Endothelial cell of umbilical vein (primary cell): ENCODE results near the gene DCX. TPM values are rescaled to one million over a fixed set of nuclear protein-coding genes. Genes with fewer than 3 reads are reported as not detected.

Experiments used
- BruUV-seq: library from RNA; stranded (reverse); fragments of 400-500 nt; replicated peaks from 2 replicates; lab custom pipeline; 2021; lab: Mats Ljungman, UMichigan
- CTCF ChIA-PET: fragments of 300-600, 350-600 bp; sonication (Branson Sonifier 250); formaldehyde crosslinking; loops from one replicate; lab custom pipeline; 2021; ENCODE audit warnings: antibody characterized with exemption, inconsistent platforms; lab: Charles Lee
- POLR2A ChIA-PET: fragments of 300-600, 350-600 bp; sonication (Branson Sonifier 250); formaldehyde crosslinking; loops from one replicate; lab custom pipeline; 2021; ENCODE audit warnings: antibody characterized with exemption, inconsistent platforms; lab: Charles Lee
- DNase-seq: peaks from one replicate; pipeline ENCODE4 v3.0.0-alpha.2; 2011; ENCODE audit warnings: low read depth, low spot score
- FAIRE-seq: peaks from 2 replicates; lab custom pipeline; 2011; peaks lifted over from hg19 to GRCh38; lab: Jason Lieb, UNC
- H2AFZ ChIP-seq: 2 replicates; pipeline ENCODE4 v1.6.0; 2012; ENCODE audit warnings: low read depth, low read length, control low read depth, inconsistent platforms
- H3K27ac ChIP-seq: 2 replicates; pipeline ENCODE4 v1.5.1; 2011; ENCODE audit warnings: low read depth, mild to moderate bottlenecking, control low read depth, low read length, moderate library complexity; ENCODE audit not compliant: insufficient read depth
- H3K27me3 ChIP-seq, 2 experiments: 2 replicates each; pipeline versions ENCODE4 v1.6.0 to v1.6.1; 2011; ENCODE audit warnings: low read length in 2 of 2, mixed read lengths in 1 of 2; ENCODE audit not compliant: control insufficient read depth in 2 of 2, insufficient read depth in 2 of 2
- H3K36me3 ChIP-seq, 2 experiments: 2 replicates in 1 of 2; 3 replicates in 1 of 2; pipeline ENCODE4 v1.5.1; 2011; ENCODE audit warnings: low read length in 2 of 2, mild to moderate bottlenecking in 1 of 2, moderate library complexity in 1 of 2; ENCODE audit not compliant: control insufficient read depth in 2 of 2, insufficient read depth in 2 of 2; ENCODE audit errors: extremely low read depth in 1 of 2
- H3K4me1 ChIP-seq: 3 replicates; pipeline ENCODE4 v1.5.1; 2011; ENCODE audit warnings: mild to moderate bottlenecking, low read length; ENCODE audit not compliant: control insufficient read depth, insufficient read depth; ENCODE audit errors: extremely low read depth
- H3K4me2 ChIP-seq: 2 replicates; pipeline ENCODE4 v1.6.1; 2011; ENCODE audit warnings: low read length, control low read depth, mixed read lengths; ENCODE audit not compliant: insufficient read depth
- H3K4me3 ChIP-seq, 3 experiments: fragments of 200-600 bp in 1 of 3; sonication (generic), shearing (Covaris generic) in 1 of 3; replicated peaks in 1 of 3; 2 replicates each; pipeline ENCODE4 v1.5.1; 2011 to 2016; ENCODE audit warnings: control low read depth in 3 of 3, low read length in 3 of 3, mild to moderate bottlenecking in 2 of 3, inconsistent platforms in 1 of 3, low read depth in 1 of 3, moderate library complexity in 1 of 3; ENCODE audit not compliant: insufficient read depth in 1 of 3
- H3K79me2 ChIP-seq: 2 replicates; pipeline ENCODE4 v1.6.0; 2012; ENCODE audit warnings: low read length, inconsistent platforms; ENCODE audit not compliant: control insufficient read depth, insufficient read depth
- H3K9ac ChIP-seq: replicated peaks from 2 replicates; pipeline ENCODE3; 2011; ENCODE audit warnings: low read length, control low read depth; ENCODE audit not compliant: insufficient read depth; ENCODE audit errors: extremely low read depth
- H3K9me1 ChIP-seq: replicated peaks from 3 replicates; pipeline ENCODE4 v1.6.0; 2011; ENCODE audit warnings: mild to moderate bottlenecking, low read length; ENCODE audit not compliant: control insufficient read depth, insufficient read depth; ENCODE audit errors: extremely low read depth
- H3K9me3 ChIP-seq: replicated peaks from 2 replicates; pipeline ENCODE4 v1.5.1; 2012; ENCODE audit warnings: low read length, inconsistent platforms; ENCODE audit not compliant: control insufficient read depth, insufficient read depth
- H4K20me1 ChIP-seq: replicated peaks from 2 replicates; pipeline ENCODE3; 2011; ENCODE audit warnings: mild to moderate bottlenecking, low read length; ENCODE audit not compliant: control insufficient read depth, insufficient read depth; ENCODE audit errors: extremely low read depth
- EZH2 ChIP-seq: IDR thresholded peaks from 2 replicates; pipeline ENCODE4 v1.6.1; 2012; ENCODE audit warnings: borderline replicate concordance, low read depth, mild to moderate bottlenecking, moderate library complexity, low read length, inconsistent platforms; ENCODE audit not compliant: severe bottlenecking
- GATA2 ChIP-seq: IDR thresholded peaks from 2 replicates; pipeline ENCODE4 v1.7.0; 2011; ENCODE audit warnings: low read depth, mild to moderate bottlenecking, moderate library complexity, mixed read lengths, low read length; ENCODE audit not compliant: insufficient read length, insufficient read depth
- JUN ChIP-seq: IDR thresholded peaks from 2 replicates; pipeline ENCODE4 v1.6.1; 2011; ENCODE audit warnings: borderline replicate concordance, low read depth; ENCODE audit not compliant: insufficient read length, insufficient read depth
- MYC ChIP-seq: IDR thresholded peaks from one replicate; pipeline ENCODE4 v1.6.1; 2011; ENCODE audit warnings: mild to moderate bottlenecking, low read depth, low read length
- POLR2A ChIP-seq: IDR thresholded peaks from 2 replicates; pipeline ENCODE4 v1.6.1; 2012; ENCODE audit warnings: low read depth, mild to moderate bottlenecking, control low read depth, low read length
- POLR2AphosphoS5 ChIP-seq: IDR thresholded peaks from 2 replicates; pipeline ENCODE4 v1.6.1; 2012; ENCODE audit warnings: low read depth, mild to moderate bottlenecking, control low read depth, low read length, moderate library complexity; ENCODE audit not compliant: insufficient read depth
- dilution Hi-C: fragments of 300-500 bp; cut with MboI; formaldehyde crosslinking; loops from one replicate; pipeline ENCODE4 v1.15.0; 2019; ENCODE audit warnings: low sequenced_read_pairs; ENCODE audit not compliant: extremely low pct_ligation_motif_present
- intact Hi-C: fragments of 100-400 bp; cut with micrococcal nuclease; formaldehyde crosslinking; loops from one replicate; pipeline ENCODE4 v1.10.0; 2022
- polyA plus RNA-seq, 4 experiments: library from polyadenylated mRNA; depleted of rRNA in 3 of 4; stranded (reverse) in 3 of 4; unstranded in 1 of 4; fragments of >200 nt; gene quantifications; 2 replicates each; pipeline versions ENCODE4 v1.2.1 to v1.2.3, GENCODE V29; 2011 to 2012; ENCODE audit warnings: missing spikeins in 1 of 4
- total RNA-seq: library from RNA; stranded (reverse); gene quantifications from 2 replicates; pipeline ENCODE4 v1.2.3, GENCODE V29; 2021
- TF ChIP-seq, protein P1 (sequence below): IDR thresholded peaks from 2 replicates; pipeline ENCODE4 v1.6.1; 2011; ENCODE audit not compliant: insufficient read depth, insufficient read length

The DCX gene
- total and polyA plus RNA-seq, 2 donors (not counting 3 experiments of a cell fraction or from before 2014, with no cell fraction given), result not detected

DNA sequence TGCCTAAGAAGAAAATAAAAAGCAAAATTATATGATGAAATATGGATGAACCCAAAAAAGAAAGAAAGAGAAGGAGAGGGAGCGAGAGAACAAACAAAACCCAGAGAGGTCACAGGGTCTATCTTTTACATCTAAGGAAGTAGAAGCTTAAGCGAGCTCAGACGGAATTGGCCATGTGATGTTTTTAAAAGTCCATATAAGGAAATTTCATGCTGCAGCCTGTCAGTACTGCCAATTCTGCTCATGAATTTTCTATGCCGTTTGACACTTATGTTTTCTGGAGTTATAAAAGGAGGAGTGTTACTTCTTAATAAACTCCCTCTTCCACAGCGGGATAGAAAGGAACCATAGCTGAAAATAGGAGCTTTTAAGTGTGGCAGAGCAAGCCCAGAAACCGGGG, 32.9 kb upstream of the DCX start:
- H3K27ac ChIP-seq, result no peak overlapping the region
- no peaks in the 10 kb centered on the region for H3K27me3 ChIP-seq
- H3K9me3 ChIP-seq, result no peaks in the 10 kb centered on the region
- intact Hi-C loops, result no loop called here
- DNase-seq, result no peak
- H3K4me3 ChIP-seq, result no peak overlapping the region
- H3K9ac ChIP-seq, result no peak overlapping the region
- ChIA-PET POLR2A (no interaction called here), CTCF (no interaction called here)
- H3K79me2 ChIP-seq, result no peaks in the 10 kb centered on the region
- H3K4me1 ChIP-seq, result no peaks in the 10 kb centered on the region
- no peaks in the 10 kb centered on the region for H4K20me1 ChIP-seq
- no TSS peak for BruUV-seq
- dilution Hi-C loops, result no loop called here
- H2AFZ ChIP-seq, result no peak overlapping the region
- FAIRE-seq, result no peak
- no peaks in the 10 kb centered on the region for H3K9me1 ChIP-seq
- no peak overlapping the region for H3K4me2 ChIP-seq
- no peak for TF ChIP-seq EZH2
- H3K36me3 ChIP-seq, result no peaks in the 10 kb centered on the region

DNA sequence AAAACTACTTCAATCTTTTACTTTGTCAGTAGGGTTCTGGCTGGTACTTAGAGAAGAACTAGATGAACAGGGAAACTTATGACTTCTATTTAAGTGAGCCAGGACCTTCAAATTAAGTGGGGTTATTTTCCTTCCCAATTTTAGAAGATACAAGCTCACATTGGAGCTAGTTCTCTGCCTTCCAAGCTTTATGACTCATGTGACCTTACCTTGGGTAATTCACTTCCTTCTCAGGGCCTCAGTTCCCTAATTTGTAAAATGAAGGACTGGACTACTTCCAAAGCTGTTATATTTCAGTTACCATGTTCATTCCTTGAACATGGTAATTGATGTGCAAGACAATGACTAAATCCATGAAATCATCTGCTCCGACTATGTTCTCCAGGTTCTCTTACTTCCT, 32.0 kb upstream of the DCX start:
- no peak overlapping the region for H2AFZ ChIP-seq
- ChIA-PET CTCF (interaction anchor here (1.0 kb wide), 1 partner anchor 11 kb away, joined by 3 read pairs; no protein-coding TSS in a partner anchor), POLR2A (no interaction called here)
- BruUV-seq, result no TSS peak
- intact Hi-C loops, result no loop called here
- TF ChIP-seq POLR2A (no peak), JUN (no peak), EZH2 (no peak), POLR2AphosphoS5 (no peak), MYC (no peak), GATA2 (no peak)
- TF ChIP-seq, protein P1, sequence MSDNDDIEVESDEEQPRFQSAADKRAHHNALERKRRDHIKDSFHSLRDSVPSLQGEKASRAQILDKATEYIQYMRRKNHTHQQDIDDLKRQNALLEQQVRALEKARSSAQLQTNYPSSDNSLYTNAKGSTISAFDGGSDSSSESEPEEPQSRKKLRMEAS, result no peak
- no peak overlapping the region for H3K4me2 ChIP-seq
- no peak overlapping the region for H3K27ac ChIP-seq
- FAIRE-seq (no peak), DNase-seq (no peak)
- no peaks in the 10 kb centered on the region for H3K79me2 ChIP-seq
- no peaks in the 10 kb centered on the region for H3K36me3 ChIP-seq
- H3K4me3 ChIP-seq, result no peak overlapping the region
- no peaks in the 10 kb centered on the region for H3K4me1 ChIP-seq
- dilution Hi-C loops, result no loop called here
- no peaks in the 10 kb centered on the region for H3K27me3 ChIP-seq
- no peaks in the 10 kb centered on the region for H3K9me1 ChIP-seq
- no peaks in the 10 kb centered on the region for H4K20me1 ChIP-seq
- no peaks in the 10 kb centered on the region for H3K9me3 ChIP-seq
- H3K9ac ChIP-seq, result no peak overlapping the region
